HG03439 (cell line): ENCODE data around the gene KIF14.
"Not testable (repeated sequence)": the region's sequence is repeated elsewhere in the genome, so short reads cannot be mapped to it uniquely, and the experiment has no call there.

Experiments
- ATAC-seq: cut with Tn5 transposase; IDR thresholded peaks from one replicate; pipeline ENCODE4 v1.9.1; 2021; ENCODE audit warnings: mild to moderate bottlenecking, moderate library complexity; ENCODE audit not compliant: unreplicated experiment

The KIF14 gene

DNA sequence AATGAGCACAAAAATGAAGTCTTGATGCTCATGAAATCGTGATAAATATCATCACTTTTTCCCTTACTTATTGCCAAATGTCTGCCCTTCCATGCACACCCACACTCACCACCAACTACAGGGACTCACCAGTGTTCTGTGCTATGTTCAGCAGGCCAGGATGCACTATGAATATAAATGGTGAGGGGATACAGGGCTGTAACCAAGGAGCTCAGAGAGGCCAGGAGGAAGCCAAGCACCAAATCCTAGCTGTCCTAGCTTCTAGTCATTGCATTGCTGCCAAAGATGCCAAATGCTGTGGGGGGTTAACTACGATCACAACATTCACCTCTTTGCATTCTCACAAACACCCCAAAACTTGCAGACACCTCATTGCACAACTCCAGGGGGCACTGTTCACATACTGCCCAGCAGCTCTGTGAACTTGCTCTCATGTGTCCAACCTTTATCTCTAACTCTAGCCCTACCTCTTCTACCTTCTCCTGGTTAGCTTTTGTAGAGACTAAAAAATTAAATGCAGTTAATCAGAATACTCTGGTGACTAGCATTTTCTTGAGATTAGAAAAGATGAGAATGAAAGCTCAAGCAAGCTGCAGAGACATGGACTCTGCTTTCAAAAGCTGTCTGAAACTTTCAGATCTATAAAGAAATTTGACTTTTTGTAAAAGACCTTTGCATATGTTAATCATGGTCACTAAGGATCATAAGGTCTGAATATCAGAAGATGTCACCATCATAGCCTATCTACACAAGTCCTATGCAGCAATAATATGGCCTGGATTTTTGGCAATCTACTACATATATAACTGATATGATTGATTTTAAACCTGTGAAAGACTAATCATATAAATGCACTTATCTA lies 13.9 kb upstream of the KIF14 start:
- ATAC-seq, result no peak

DNA sequence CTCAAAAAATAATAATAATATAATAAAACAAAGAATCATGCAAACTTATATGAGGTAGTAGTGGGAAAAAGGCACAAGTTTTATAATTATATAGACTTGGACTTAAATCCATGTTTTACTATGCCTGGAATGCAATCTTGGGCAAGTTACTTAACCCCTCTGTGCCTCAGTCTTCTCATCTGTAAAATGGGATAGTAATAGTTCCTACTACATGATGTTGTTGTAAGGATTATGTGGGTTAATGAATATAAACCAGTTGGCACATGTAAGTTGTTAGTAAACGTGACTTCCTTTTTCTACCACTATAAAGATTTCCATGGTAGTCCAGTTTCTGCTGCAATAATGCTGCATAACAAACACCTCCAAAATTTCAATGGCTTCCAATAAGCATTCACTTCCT lies 10.8 kb upstream of the KIF14 start:
- no peak for ATAC-seq

DNA sequence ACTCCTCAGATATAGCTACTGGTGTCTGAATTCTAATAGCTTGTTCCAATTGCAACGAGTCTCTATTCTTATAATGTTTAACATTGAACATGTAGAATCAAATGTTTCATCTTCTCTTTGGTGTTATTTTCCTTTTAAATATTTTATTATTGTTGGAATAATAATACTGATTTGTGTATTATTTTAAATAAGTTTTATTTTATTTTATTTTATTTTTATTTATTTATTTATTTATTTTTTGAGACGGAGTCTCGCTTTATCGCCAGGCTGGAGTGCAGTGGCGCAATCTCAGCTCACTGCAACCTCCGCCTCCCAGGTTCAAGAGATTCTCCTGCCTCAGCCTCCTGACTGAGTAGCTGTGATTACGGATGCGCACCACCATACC lies 10.0 kb upstream of the KIF14 start:
- not testable (repeated sequence) for ATAC-seq

DNA sequence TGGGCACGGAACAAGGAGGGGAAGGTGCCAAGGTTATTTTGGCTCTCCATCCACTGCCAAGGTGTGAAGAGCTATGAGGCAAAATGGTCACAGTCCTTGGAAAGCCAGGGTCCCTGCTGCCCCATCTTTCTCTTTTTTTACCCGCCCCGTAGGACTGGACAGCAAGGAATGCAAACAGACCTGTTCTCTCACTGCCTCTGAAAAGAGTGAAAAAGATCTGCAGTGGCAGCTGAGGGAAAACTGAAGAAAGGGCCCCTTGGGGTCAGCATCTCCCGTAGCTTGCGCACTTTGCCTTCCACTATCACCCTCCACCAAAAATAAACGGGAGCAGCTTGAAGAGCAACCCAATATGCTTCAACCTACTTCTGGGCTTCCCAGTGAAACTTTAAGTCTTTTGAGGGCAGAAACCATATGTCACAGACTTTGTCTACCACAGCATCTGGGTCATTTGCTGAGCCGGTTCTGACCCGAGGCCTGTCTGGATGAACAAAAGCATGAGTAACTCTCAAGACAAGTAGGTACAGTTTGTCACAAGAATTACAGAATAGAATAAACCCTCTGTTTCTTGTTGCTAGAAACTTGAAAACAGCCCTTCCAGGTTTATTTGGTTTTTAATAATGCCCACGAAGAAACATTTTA lies 9.4 kb upstream of the KIF14 start:
- ATAC-seq, result no peak

DNA sequence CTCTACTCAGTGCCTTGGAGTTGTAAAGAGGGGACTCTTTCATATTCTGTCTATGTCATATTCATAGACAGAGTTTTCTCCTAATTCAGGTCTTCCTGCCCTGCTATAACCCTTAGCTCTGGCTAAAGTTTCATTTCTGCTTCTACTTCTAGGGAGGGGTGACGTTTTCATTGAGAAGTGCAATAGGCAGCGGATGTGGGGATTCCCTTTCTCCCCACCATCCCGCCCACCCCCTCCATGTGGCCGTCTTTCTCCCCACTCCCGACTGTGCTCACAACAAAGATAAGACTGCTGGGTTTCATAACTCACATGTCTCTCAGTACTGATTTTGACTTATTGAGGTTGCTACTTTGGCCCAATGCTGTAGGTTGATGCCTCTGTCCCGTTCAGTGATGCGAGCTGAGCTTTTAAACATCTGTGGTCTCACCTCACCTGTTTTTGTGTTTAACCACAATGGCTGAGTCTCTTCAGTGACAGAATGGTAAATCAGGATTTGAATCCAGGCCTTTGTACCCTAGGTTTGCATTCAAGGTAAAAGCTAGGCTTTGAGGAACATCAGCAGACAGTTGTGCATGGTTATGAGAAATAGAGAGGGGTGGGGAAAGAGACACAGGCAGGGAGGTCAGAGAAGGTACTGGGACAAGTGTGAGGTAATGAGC lies 7.8 kb upstream of the KIF14 start:
- ATAC-seq, result peak; percentile 65

DNA sequence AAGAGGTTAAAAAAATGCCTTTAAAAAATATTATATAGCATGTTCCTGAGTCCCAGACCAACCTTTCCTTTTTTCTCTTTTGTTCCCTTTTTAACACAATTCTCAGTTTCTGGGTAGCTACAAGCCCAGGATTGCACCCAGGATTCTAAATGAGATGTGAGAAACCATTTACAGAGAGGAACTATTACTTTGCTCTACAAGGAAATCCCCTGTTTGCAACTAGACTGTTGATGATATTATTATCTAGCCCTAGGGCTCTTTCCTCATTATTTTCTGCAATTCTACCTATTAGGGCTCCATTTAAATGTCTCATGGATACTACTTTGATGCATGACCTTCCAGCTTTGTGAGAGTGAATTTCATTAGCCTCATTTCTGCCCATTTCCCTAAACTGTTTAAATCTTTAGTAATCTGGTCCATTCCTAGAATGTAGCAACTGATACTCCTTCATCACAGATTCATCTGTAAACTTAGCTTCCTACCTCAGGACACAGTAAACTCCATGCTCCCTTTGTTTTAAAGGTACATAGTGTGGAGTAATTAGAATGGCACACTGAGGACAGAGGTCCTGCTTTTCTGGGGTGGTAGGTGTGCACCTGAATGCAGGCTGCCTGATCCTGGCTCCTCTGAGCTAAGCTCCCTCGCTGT lies 7.1 kb upstream of the KIF14 start:
- ATAC-seq, result no peak

DNA sequence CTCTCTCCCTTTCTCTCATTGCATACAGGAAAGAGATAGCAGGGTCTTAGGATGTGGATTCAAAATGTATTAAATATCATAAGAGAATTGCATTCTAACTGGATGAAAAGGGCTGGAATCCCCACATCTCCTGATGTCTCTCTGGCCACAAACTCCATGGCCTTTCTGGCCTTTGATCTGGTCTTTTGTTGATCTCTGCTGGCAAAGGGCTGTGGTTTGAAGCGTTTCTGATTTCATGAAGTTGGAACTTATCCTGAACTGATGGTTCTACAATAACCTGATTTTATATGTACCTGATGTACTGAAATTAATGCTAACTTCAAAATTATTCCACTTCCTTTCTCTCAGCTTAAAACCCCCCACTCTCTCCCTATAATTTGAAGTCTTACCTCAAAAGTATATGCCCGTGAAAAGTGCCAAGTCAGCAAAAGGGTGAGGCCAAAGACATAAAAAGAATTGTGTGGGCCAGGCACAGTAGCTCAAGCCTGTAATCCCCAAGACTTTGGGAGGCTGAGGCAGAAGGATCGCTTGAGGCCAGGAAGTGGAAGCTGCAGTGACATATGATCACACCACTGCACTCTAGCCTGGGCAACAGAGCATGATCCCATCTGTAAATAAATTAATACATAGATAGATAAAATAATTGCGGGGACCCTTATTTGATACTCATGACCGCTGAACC lies 6.4 kb upstream of the KIF14 start:
- no peak for ATAC-seq

DNA sequence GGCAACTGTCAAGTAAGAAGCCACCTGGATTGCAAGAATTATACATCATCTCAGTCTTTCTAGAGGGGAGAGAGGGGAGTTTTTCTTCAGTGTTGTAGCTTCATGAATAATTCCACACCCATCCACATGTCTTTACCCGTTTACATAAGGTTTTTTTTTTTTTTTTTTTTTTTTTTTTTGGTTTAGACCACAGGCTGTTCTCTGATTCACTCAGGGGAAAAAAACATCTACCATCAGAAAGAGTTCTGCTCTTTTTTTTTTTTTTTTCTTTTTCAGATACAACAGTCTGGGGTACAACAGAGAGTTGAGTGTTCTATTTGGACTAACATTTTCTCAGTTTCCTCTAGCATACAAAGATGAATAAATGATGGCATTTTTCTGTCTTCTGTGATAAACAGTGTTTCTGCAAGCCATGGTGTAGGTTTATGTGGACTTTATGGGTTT lies 4.9 kb upstream of the KIF14 start:
- ATAC-seq, result peak; percentile 24

DNA sequence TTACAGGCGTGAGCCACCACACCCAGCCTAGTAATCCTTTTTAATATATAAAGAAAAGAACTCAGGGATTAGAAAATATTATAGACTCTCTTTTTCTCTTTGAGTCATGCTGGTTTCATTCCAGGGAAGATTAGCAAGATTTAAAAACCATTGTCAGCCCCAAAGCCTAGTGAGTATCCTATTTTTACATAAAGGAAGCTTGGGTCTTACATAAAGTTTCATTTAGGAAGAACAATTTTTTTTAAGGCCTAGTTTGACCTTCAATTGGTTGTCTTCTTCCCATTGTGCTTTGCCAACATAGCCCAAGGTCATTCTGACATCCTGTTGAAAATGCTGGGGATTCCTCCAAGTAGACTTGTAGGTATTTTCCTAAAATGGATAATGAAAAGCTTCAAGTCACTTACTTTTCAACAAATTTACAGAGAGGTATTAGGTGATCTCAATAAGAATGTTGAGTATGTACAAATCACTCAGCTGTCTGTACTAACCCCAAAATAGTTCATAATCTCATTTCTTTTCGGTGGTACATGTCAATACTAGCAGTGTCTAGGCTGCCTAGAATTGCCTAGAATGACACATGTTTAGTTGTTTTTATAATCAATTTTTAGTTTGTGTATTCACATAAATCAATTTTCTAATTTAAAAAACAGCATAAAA lies 4.3 kb upstream of the KIF14 start:
- no peak for ATAC-seq

DNA sequence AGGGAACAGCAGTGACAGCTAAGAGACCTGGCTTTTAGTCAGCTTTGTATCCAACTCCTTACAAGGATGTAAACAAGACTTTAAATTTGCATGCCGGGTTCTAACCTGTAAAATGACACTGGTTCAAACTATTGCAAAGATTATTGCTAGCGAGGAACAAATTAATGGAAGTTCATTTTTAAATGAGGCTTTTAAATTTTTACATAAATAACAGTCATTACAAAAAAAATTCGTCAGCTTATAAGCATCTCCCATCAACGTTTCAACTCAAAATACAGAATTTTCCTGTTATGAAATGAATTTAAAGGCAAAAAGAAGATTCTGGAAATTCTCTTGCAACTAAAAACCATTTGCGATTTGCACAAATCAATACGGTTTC lies 668 bp downstream of the KIF14 start:
- no peak for ATAC-seq

DNA sequence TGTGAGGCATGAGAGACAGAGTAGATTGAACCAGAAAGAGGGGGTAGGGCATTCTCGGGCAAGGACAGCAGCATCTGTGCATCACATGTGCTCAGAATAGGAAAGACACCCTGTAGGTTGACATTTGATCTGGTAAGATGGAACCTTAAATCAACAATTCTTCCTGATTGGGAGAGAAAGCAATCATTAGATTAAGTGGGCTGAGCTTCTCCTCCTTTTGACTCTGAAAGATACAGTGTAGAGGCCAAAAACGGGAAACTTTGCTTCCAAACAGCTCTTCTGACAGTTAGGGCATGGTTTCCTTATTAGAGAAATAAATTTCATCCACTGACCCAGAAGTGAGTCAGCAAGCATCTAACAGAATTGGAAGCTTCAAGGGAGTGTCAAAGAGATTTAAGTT lies 9.7 kb downstream of the KIF14 start:
- ATAC-seq, result no peak

DNA sequence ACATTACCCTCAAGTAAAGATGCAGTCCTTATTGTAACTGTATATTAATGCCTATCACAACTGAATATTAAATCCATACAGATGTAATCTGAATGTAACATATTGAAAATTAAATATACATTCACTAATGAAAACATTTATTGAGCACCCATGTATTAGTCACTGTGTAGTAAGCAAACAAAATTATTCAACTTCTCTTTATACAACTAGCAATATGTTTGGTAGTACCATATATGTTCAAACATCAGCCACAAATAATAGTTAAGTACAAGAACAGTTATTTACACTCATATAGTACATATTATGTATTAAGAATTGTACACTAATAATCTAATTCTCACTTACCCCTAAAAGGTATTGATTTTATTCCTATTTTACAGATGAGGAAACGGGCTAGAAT lies 17.9 kb downstream of the KIF14 start:
- ATAC-seq, result no peak

DNA sequence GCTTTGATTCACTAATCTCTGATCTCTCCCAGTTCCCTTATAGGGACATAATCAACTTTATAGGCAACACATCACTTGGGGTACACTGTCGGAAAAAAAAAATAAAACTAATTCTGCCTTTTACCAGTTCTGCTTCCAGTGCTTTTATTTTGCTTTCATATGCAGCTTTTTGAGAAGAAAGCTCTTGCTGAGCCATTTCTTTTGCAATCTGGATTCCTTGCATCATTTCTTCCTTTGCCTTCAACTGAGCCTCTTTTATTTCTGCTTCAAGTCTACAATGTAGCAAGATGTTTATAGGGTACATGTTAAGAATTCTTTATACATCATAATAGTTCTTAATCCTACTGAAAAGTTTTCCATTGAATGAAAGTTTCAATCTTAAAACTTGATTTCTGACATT lies 30.6 kb downstream of the KIF14 start:
- ATAC-seq, result no peak

DNA sequence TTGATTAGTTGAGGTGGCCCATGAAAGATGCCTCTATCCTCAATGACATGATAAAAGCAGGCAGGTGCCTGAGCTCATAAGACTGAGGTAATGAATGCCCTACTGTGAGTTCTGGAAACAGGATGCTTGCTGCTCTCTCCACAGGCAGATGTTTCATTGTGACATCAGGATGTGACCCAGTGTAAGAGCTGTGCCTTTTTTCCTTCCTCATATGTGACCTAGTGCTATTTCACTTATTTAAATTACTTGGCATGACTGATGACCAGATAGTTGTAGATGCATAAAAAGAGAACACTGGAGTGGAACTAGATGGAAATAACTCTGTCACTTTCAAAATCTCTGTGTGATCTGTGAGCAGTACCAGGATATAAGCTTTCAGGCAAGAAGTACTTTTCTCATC lies 31.9 kb downstream of the KIF14 start:
- peak; percentile 43 for ATAC-seq

DNA sequence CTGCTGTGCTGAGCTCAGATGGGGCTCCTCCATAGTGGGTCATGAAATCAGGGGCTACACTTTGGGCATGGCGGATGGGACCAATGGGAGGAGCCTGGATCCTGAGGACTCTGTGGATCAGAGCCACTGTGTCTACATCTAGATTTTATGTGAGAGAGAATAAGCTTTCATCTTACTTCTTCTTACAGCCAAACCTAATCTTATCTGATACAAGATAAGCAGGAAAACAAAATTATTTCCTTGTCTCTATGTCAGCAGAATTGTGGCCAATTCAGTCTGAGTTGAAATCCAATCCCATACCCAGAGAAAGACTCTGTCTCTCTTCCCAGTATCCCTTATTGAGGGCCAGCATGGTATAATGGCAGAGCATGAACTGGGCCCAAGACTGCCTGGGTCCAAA lies 56.2 kb downstream of the KIF14 start:
- ATAC-seq, result no peak

DNA sequence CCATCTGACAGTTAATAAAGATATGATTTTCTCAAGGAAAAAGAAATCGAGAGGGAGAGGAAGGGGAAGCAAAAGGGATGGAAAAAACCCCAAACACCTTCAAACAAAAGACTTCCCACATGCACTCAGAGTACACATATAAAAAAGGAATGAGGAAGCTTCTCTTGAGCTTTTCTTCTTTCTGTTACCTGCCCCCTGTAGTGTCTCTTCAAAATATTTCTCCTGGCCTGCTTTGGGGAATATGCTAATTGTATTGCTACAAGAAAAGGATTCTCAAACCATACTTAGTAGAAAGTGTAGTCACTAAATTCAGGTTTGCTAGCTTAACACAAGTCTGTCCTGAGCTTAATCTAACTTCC lies 58.7 kb downstream of the KIF14 start:
- peak; percentile 29 for ATAC-seq

DNA sequence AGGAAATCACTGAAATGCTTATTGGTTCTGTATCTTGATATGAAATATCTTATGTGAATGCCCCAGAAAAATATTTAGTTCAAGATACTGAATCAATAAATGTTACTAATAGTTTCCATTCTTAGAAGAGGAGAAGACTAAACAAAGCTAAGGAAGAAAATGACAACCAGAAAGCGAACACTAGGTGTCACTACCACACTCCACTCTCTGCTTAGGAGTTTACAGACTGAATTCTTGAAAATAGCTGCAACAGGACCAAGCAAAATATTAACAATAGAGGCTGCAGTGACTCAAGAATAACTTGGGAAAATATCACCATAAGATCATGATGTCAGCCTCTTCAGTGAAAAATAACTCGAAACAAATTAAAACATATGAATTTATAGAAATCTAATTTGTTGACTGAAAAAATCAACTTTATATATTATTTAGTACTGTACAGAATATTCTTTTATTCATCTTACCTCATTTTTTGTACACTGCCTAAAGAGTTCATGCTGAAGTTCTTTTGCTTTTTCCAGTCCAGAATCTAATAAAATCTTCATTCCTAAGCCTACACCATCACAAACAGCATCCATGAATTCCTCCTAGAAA lies 61.6 kb downstream of the KIF14 start:
- no peak for ATAC-seq

DNA sequence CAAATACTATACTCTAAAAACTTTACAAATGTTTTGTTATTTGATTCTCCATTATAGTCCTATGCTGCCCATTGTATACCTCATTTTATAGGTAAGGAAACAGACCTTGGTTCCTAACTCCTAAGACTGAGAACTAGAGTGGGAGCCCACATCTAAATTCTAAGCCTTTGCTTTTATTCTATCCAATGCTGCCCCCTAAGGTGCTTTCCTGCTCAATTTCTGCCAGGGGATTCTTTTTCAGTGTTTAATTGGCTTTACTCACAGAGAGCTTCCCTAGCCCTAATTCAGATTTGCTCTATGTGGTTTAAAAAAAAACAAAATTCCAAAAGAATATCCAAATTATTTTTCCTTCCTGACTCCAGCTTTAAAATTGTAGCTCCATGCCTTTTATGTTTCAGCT lies 64.5 kb downstream of the KIF14 start:
- ATAC-seq, result no peak

DNA sequence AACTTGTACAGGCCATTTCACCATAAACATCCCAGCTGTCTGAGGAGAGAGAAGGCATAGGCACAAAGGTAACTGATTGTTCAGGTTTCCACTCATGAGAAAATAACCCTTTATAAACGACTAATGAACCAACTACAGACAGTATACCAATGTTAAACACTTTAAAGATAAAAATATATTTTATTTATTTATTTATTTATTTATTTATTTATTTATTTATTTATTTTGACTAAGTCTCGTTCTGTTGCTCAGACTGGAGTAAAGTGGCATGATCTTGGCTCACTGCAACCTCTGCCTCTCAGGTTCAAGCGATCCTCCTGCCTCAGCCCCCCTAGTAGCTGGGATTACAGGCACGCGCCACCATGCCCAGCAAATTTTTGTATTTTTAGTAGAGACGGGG lies 67.8 kb downstream of the KIF14 start:
- ATAC-seq, result not testable (repeated sequence)

DNA sequence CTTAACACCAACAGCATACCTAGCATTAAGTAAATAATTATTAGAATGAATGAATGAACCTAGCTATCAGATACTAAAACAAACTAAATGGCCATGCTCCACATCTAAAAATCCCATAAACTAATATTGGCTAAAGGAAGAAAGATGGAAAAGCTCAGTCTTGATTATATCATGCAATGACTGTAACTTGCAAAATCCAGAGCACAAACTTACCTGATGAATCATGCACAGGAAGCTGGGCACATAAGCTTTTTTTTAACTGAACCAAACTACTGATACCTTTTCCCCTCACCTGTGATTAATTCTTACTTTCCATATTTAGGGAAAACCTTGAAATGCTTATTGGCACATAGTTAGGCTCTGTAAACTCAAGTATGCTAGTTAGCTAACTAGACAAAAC lies 70.2 kb downstream of the KIF14 start:
- ATAC-seq, result no peak
